ENCODE measurements around the gene OR56A3.
"Not testable (repeated sequence)": the region's sequence is repeated elsewhere in the genome, so short reads cannot be mapped to it uniquely, and the experiment has no call there.

The OR56A3 gene, protein sequence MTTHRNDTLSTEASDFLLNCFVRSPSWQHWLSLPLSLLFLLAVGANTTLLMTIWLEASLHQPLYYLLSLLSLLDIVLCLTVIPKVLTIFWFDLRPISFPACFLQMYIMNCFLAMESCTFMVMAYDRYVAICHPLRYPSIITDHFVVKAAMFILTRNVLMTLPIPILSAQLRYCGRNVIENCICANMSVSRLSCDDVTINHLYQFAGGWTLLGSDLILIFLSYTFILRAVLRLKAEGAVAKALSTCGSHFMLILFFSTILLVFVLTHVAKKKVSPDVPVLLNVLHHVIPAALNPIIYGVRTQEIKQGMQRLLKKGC

GRCh38 chr11:5941951-5942350 lies at the start of gene OR56A3:
Gene OR56A3, plus strand, starts transcription at chr11:5942251. Its CDS starts 5,096 bp downstream, at chr11:5947347.
- no peak for DNase-seq (ENCODE audit: low spot score)

DNA sequence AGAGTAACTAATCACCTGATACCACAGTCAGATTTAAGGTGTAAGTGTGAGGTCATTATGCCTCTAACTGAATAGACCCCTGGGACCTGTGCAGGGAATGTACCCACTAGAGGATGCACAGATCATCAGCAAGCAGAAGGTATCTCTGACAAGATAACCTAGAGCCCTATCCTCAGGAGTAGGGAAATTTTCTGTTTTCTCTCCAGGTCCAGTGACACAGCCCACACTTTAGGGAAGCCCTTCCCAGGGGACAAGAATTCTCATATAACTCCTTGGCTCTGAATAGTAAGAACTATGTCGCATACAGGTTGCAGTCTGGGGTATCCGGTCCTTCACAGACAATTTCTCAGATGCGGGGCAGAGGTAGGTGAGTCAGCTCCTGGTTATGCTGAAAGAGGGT lies 49.1 kb upstream of the OR56A3 start, which contains the start of gene OR52E5:
OR52E5 (plus strand) TSS at position 301 of the 400 bp plus-strand sequence. CDS start 7,569 bp downstream, outside the sequence.
- no peak for DNase-seq (ENCODE audit: low spot score)

DNA sequence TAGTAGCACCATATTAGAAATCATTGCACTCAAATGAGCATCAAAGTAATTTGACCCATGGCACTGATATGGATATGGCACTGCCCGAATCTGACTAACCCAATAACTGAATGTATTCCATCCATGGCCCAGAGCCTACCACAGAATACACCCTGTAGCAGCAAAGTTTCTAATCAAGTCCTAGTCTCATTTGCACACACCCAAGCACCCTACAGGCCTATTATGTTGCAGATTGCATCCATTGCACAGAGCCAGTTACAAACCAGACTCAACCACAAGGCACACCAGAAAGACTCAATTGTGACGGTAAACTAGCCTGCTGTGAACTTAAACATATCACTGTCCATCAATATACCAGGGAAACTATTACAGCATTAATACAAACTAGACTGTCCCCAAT lies 42.5 kb upstream of the OR56A3 start:
- DNase-seq (ENCODE audit: low spot score): no peak

DNA sequence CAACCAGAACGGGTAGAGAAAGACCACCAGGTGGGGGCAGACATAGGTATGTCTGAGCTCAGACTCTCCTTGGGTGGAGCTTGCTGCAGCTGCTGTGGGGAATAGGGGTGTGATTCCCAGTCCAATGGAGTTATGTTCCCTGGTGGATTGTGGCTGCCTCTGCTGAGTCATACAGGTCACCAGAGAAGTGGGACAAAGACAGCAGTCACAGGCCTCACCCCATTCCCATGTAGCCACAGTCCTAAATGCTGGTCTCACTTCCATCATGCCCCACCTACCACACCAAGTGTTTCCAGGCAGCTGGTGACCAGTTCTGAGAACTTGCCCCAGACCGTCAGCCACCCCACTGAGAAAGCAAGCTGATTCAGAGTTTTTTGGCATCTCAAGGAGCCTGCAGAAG lies 31.5 kb upstream of the OR56A3 start:
- DNase-seq (ENCODE audit: low spot score): no peak

- no peak for DNase-seq (ENCODE audit: low spot score)
Observed at GRCh38 chr11:5922749-5923426, 19.2 kb upstream of the OR56A3 start.

GRCh38 chr11:5923427-5923776 lies 18.6 kb upstream of the OR56A3 start:
- DNase-seq (ENCODE audit: low spot score): no peak

DNA sequence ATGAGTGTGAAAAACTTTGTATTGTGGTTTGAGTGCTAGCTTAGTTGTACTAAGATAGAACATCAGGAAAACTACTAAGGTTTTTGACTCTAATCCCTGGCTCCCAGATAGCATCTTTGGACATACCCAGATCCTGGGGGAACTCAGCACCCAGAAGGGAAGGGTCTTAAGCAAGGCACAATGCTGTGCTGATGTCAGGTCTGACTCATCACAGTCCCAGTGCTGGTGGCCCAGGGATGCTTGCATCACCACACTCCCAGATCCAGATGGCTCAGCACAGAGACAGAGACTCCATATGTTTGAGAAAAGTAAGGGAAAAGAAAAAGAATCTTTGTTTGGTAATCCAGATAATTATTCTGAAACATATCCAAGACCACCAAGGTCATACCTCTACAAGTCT lies 18.3 kb upstream of the OR56A3 start:
- no peak for DNase-seq (ENCODE audit: low spot score)

GRCh38 chr11:5928271-5928670 lies 13.8 kb upstream of the OR56A3 start:
- no peak for DNase-seq (ENCODE audit: low spot score)

DNA sequence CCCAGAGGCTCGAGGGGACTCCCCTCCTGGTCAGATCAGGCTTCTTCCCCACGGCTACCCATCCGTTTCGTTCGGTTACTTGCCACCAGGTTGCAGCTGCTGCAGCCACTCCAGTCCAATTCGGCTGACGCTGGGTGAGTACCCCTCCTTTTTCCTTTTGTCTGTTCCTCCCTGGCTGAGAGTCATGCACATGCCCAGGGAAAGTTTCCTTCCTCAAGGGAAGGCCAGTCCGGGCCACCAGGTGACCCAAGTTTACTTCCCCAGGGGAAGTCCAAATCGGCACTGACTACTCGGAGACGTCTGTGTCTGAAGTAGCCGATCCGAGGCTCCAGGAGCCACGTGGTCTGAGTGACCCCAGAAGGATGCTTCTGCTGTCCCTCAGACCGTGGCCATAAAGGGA lies 13.2 kb upstream of the OR56A3 start:
- DNase-seq (ENCODE audit: low spot score): no peak

GRCh38 chr11:5929571-5930368 lies 12.3 kb upstream of the OR56A3 start:
- DNase-seq (ENCODE audit: low spot score): no peak

DNA sequence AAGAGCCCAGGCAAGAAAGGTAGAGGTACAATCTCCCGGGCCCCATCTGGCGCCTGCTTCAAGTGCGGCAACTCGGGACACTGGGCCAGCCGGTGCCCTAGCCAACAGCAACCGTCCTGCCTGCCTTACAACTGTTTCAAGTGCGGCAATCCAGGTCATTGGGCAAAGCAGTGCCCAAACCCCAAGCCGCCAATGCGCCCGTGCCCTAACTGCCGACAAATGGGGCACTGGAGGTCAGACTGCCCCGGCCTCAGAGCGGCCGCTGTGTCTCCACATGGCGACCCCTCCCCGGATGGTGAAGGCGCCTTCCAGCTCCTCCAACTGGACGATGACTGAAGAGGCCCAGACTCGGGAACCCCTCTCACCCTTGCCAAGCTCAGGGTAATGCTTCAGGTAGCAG lies 11.4 kb upstream of the OR56A3 start:
- DNase-seq (ENCODE audit: low spot score): no peak

DNA sequence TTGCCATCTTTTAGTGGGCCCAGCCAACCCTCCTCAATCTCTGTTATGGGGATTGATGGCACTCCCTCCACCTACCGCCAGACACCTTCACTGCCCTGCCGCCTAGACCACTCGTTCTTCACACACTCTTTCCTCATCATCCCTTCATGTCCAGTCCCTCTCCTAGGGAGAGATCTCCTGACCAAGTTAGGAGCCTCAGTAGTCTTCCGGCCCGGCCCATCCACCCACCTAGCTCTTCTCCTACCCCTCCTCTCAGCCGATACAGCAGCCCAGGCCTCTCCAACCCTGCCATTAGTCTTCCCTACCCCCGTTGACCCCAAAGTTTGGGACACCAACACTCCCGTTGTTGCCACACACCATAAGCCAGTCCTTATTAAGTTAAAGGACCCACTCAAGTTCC lies 11.0 kb upstream of the OR56A3 start:
- DNase-seq (ENCODE audit: low spot score): no peak

DNA sequence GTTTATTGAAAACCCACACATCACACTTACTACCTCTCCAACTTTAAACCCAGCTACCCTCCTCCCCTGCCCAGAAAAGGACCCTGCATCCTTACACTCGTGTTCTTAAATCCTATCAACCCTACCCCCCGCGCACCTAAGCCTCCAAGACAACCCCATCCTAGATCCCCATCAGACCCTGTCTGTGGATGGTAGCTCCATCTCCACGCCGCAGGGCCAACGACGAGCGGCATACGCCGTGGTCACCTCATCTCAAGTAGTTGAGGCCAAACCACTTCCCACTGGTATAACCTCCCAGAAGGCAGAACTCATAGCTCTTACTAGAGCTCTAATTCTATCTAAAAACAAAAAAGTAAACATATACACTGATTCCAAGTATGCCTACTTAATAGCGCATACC lies 9.4 kb upstream of the OR56A3 start:
- DNase-seq (ENCODE audit: low spot score): no peak

DNA sequence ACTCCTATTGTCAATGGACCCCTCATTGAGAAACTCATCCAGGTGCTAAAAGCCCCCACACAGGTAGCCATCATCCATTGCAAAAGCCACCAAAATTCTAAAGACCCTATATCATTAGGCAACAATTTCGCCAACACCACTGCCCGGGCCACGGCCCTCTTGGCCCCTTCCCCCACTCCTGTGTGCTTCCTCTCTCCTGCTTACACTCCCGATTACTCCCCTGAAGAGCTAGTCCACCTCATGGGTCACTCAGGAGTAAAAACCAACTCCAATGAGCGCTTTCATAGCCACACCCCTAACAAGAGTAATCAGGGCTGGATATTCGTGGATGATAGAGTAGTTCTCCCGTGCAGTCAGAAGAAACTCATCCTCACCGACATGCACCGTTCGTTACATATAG lies 8.9 kb upstream of the OR56A3 start:
- no peak for DNase-seq (ENCODE audit: low spot score)

DNA sequence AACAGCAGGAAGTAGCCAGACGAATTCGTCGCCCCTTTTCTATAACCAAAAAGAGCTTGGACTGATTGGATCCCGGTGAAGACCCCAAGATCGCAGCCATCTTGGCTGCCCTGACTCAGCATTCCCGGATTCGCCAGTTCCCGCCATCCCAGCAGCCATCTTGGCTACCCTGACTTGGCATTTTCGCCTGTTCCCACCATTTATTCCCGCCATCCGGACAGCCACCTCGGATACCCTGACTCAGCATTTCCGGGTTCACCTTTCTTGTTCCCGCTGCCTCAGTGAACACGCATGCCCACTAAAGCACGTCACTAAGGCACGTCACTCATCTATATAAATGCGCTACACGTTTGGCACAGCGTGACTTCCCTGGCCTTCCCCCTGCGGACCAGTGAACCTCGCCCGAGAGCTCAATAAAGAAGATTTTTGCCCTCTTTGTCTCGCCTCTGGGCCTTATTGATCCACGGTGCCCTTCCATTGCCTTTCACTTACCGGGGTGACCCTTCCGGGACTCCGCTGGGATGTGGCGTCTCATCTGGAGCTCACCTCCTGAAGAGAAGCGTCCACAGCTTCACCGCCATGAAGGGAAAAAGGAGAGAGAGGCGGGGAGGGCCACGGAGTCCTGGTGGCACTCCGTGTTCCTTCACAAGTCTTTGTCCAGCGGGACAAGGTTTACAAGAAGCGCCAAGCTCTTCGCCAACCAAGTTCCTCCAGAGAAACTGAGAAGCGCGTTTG lies 4.0 kb upstream of the OR56A3 start:
- no peak for DNase-seq (ENCODE audit: low spot score)

GRCh38 chr11:5938603-5938965 lies 3.5 kb upstream of the OR56A3 start:
- no peak for DNase-seq (ENCODE audit: low spot score)

- no peak for DNase-seq (ENCODE audit: low spot score)
Observed at GRCh38 chr11:5940748-5941147, 1.3 kb upstream of the OR56A3 start.

- DNase-seq (ENCODE audit: low spot score): no peak
Observed at GRCh38 chr11:5955586-5955985, 13.5 kb downstream of the OR56A3 start.

DNA sequence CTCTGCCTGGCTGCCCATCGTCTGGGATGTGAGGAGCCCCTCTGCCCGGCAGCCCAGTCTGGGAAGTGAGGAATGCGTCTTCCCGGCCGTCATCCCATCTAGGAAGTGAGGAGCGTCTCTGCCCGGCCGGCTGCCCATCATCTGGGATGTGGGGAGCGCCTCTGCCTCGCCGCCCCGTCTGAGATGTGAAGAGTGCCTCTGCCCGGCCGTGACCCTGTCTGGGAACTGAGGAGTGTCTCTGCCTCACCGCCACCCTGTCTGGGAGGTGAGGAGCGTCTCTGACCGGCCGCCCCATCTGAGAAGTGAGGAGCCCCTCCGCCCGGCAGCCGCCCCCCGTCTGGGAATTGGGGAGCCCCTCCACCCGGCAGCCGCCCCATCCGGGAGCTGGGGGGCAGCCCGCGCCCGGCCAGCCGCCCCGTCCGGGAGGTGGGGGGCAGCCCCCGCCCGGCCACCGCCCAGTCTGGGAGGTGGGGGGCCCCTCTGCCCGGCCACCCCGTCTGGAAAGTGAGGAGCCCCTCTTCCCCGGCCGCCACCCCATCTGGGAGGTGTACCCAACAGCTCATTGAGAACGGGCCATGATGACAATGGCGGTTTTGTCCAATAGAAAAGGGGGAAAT lies 18.8 kb downstream of the OR56A3 start:
- DNase-seq (ENCODE audit: low spot score): not testable (repeated sequence)

- no peak for DNase-seq (ENCODE audit: low spot score)
Observed at GRCh38 chr11:5966958-5967357, 24.9 kb downstream of the OR56A3 start.

GRCh38 chr11:5967708-5968107 lies 25.7 kb downstream of the OR56A3 start:
- no peak for DNase-seq (ENCODE audit: low spot score)

DNA sequence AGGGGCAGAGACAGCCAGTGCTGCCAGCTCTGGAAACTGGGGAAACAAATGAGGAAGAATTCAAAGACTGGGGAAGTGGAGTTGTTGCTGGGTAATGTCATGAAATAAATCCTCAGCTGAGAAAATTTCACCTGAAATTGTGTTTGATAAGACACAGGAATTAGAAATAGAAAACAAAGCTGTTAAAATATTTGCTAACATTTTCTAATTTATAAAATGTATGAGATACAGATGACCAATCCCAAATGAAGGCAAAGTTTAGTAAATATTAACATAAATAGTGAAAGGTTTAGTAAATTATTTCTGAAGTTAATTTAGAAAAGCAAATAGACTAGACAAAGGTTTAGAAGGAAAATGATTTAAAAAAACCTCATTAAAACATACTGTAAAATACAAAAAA lies 26.3 kb downstream of the OR56A3 start, which contains the start of gene OR56A5:
OR56A5 (minus strand) TSS at position 101 of the 400 bp plus-strand sequence; CDS start at position 101, 0 bp downstream.
- no peak for DNase-seq (ENCODE audit: low spot score)
